OCI-LY1 (cell line): Measurements from ENCODE around the gene KLC1.

Experiments used
- H2AFZ ChIP-seq: fragments of 200-600 bp; sonication (generic), shearing (Covaris generic); 2 replicates; pipeline ENCODE4 v1.6.0; 2014; ENCODE audit warnings: antibody characterized with exemption, mild to moderate bottlenecking, low read length
- H3F3A ChIP-seq: fragments of 200-600 bp; sonication (generic), shearing (Covaris generic); 2 replicates; pipeline ENCODE4 v1.6.0; 2014; ENCODE audit warnings: mild to moderate bottlenecking, antibody characterized with exemption, low read length, moderate library complexity; ENCODE audit not compliant: insufficient read depth
- H3K27ac ChIP-seq: fragments of 200-600 bp; sonication (generic); 2 replicates; pipeline ENCODE4 v1.5.1; 2014; ENCODE audit warnings: low read length, mixed run types, mild to moderate bottlenecking, low read depth; ENCODE audit not compliant: poor library complexity, severe bottlenecking
- H3K27me3 ChIP-seq: fragments of 200-600 bp; sonication (generic); 2 replicates; pipeline ENCODE4 v1.6.0; 2014; ENCODE audit warnings: antibody characterized with exemption, mild to moderate bottlenecking, low read length, moderate library complexity; ENCODE audit not compliant: insufficient read depth
- H3K36me3 ChIP-seq: fragments of 200-600 bp; sonication (generic); 2 replicates; pipeline ENCODE4 v1.6.1; 2014; ENCODE audit warnings: mild to moderate bottlenecking, antibody characterized with exemption, low read length, moderate library complexity, mixed read lengths; ENCODE audit not compliant: insufficient read depth
- H3K4me1 ChIP-seq: fragments of 200-600 bp; sonication (generic); 2 replicates; pipeline ENCODE4 v1.5.1; 2014; ENCODE audit warnings: mild to moderate bottlenecking, low read length, moderate library complexity; ENCODE audit not compliant: insufficient read depth, severe bottlenecking
- H3K4me2 ChIP-seq: fragments of 200-600 bp; sonication (generic), shearing (Covaris generic); 2 replicates; pipeline ENCODE4 v1.6.1; 2014; ENCODE audit warnings: low read length
- H3K4me3 ChIP-seq: fragments of 200-600 bp; sonication (generic); 2 replicates; pipeline ENCODE4 v1.5.1; 2014; ENCODE audit warnings: low read length, low read depth, mild to moderate bottlenecking, mixed read lengths; ENCODE audit not compliant: poor library complexity, severe bottlenecking
- H3K79me2 ChIP-seq: fragments of 200-600 bp; shearing (Covaris generic); 2 replicates; pipeline ENCODE4 v1.6.1; 2016; ENCODE audit warnings: mixed run types, low read length, mixed read lengths; ENCODE audit not compliant: insufficient read depth
- H3K9ac ChIP-seq: fragments of 200-600 bp; sonication (generic), shearing (Covaris generic); 2 replicates; pipeline ENCODE4 v1.6.1; 2014; ENCODE audit warnings: mild to moderate bottlenecking, low read length, mixed read lengths
- H3K9me2 ChIP-seq: fragments of 200-600 bp; sonication (generic), shearing (Covaris generic); 2 replicates; pipeline ENCODE4 v1.6.1; 2014; ENCODE audit warnings: low read depth, mild to moderate bottlenecking, low read length, mixed read lengths
- H3K9me3 ChIP-seq: fragments of 200-600 bp; shearing (Covaris generic); 2 replicates; pipeline ENCODE4 v1.6.1; 2014; ENCODE audit warnings: low read length, mixed read lengths
- H4K20me1 ChIP-seq: fragments of 200-600 bp; sonication (generic), shearing (Covaris generic); 2 replicates; pipeline ENCODE4 v1.6.0; 2016; ENCODE audit warnings: mild to moderate bottlenecking, low read length; ENCODE audit not compliant: insufficient read depth
- EZH2 ChIP-seq: fragments of 200-600 bp; sonication (generic), shearing (Covaris generic); IDR thresholded peaks from 2 replicates; pipeline ENCODE4 v1.8.0; 2017; ENCODE audit warnings: borderline replicate concordance, mixed run types, mild to moderate bottlenecking, antibody characterized with exemption, low read length, moderate library complexity, mixed read lengths
- TF ChIP-seq, protein P1 (sequence below): fragments of 200-600 bp; sonication (generic), shearing (Covaris generic); IDR thresholded peaks from 2 replicates; pipeline ENCODE4 v1.5.1; 2017; ENCODE audit warnings: mild to moderate bottlenecking, antibody characterized with exemption, low read length, moderate library complexity, mixed read lengths

The KLC1 gene

GRCh38 chr14:103743691-103744090 lies 114.7 kb downstream of the KLC1 start:
- no peak overlapping the region for H2AFZ ChIP-seq
- H4K20me1 ChIP-seq, result no peaks in the 10 kb centered on the region
- H3K36me3 ChIP-seq, result peaks cover 14% of the 10 kb centered on the region; the same call in 1 of the 2 replicates
- H3K4me2 ChIP-seq, result no peak overlapping the region
- no peaks in the 10 kb centered on the region for H3K27me3 ChIP-seq
- no peak overlapping the region for H3K9ac ChIP-seq
- no peak for TF ChIP-seq EZH2
- TF ChIP-seq, protein P1, sequence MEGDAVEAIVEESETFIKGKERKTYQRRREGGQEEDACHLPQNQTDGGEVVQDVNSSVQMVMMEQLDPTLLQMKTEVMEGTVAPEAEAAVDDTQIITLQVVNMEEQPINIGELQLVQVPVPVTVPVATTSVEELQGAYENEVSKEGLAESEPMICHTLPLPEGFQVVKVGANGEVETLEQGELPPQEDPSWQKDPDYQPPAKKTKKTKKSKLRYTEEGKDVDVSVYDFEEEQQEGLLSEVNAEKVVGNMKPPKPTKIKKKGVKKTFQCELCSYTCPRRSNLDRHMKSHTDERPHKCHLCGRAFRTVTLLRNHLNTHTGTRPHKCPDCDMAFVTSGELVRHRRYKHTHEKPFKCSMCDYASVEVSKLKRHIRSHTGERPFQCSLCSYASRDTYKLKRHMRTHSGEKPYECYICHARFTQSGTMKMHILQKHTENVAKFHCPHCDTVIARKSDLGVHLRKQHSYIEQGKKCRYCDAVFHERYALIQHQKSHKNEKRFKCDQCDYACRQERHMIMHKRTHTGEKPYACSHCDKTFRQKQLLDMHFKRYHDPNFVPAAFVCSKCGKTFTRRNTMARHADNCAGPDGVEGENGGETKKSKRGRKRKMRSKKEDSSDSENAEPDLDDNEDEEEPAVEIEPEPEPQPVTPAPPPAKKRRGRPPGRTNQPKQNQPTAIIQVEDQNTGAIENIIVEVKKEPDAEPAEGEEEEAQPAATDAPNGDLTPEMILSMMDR, result no peak
- H3K9me2 ChIP-seq, result no peaks in the 10 kb centered on the region
- no peaks in the 10 kb centered on the region for H3K9me3 ChIP-seq
- no peak overlapping the region for H3K27ac ChIP-seq
- H3K79me2 ChIP-seq, result no peaks in the 10 kb centered on the region
- no peak overlapping the region for H3K4me3 ChIP-seq
- peaks cover 19% of the 10 kb centered on the region for H3K4me1 ChIP-seq
- H3F3A ChIP-seq, result no peaks in the 10 kb centered on the region

GRCh38 chr14:103744621-103745395 lies 115.8 kb downstream of the KLC1 start:
- TF ChIP-seq, protein P1, result no peak
- TF ChIP-seq EZH2, result no peak
- Histone ChIP-seq H3K79me2 (no peaks in the 10 kb centered on the region), H3K9ac (no peak overlapping the region), H3K4me1 (peaks cover 29% of the 10 kb centered on the region), H3K9me3 (no peaks in the 10 kb centered on the region), H3K4me3 (no peak overlapping the region), H3K4me2 (no peak overlapping the region), H2AFZ (no peak overlapping the region), H4K20me1 (no peaks in the 10 kb centered on the region), H3K27ac (no peak overlapping the region), H3K27me3 (no peaks in the 10 kb centered on the region), H3F3A (no peaks in the 10 kb centered on the region), H3K36me3 (peaks cover 13% of the 10 kb centered on the region; the same call in 1 of the 2 replicates), H3K9me2 (no peaks in the 10 kb centered on the region)

- peaks cover 7% of the 10 kb centered on the region; the same call in 1 of the 2 replicates for H3K36me3 ChIP-seq
- H3K4me1 ChIP-seq, result peaks cover 29% of the 10 kb centered on the region
- H3K9ac ChIP-seq, result no peak overlapping the region
- no peaks in the 10 kb centered on the region for H3K9me3 ChIP-seq
- no peaks in the 10 kb centered on the region for H3F3A ChIP-seq
- H3K79me2 ChIP-seq, result no peaks in the 10 kb centered on the region
- H2AFZ ChIP-seq, result no peak overlapping the region
- H3K4me2 ChIP-seq, result no peak overlapping the region
- H4K20me1 ChIP-seq, result no peaks in the 10 kb centered on the region
- no peaks in the 10 kb centered on the region for H3K9me2 ChIP-seq
- no peak overlapping the region for H3K27ac ChIP-seq
- no peaks in the 10 kb centered on the region for H3K27me3 ChIP-seq
- no peak for TF ChIP-seq EZH2
- TF ChIP-seq, protein P1, result no peak
- H3K4me3 ChIP-seq, result no peak overlapping the region
Measured at GRCh38 chr14:103745424-103745823, 116.4 kb downstream of the KLC1 start.
